ENCODE results near the gene TGDS.
A peak's percentile ranks its signal among the peaks of the same experiment; 100 is the strongest.

TGDS gene

DNA sequence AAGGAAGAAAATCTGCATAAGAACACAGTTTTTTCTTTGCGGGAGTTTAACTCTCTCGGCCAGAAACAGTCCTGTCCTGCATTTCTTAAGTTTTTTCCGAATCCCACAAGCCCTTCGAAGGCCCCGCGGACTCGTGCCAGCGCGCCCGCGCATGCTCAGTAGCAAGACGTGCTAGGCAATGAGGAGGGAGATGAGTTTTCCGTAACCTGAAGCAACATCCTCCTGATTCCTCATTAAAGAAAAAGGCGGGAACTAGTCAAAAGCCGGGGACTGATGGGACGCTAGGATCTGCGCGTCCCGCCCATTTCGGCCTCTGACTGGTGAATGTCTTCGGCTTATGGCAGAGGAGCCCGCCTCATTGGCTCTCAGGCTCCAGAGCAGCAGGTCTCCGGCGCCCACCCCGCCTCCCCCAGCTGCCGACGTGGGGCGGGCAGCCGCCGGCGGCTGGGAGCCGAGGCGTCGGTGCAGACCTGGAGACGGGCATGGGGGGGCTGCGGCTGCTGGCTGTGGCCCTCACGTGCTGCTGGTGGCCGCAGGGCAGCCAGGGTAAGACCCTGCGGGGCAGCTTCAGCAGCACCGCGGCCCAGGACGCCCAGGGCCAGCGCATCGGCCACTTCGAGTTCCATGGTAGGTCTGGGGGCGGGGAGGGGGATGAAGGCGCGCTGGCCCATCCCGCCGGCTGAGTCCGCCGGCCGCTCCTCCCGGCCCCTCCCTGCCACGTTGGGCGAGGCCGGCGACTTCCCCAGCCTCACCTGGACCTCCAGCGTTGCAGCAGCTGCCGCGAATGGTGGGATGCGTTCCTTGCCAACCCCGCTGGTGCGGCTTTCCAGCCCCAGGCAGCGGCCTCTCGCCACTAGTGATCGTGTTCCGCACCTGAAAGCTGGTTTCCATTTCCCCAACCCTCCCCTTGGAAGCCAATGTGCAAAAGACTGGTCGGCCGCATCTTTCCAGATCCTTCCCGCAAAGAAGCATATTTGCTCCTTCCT, 5.8 kb upstream of the TGDS start, which contains the start of gene GPR180:
GPR180 (plus strand) TSS at position 412 of the 986 bp plus-strand sequence; CDS start at position 483, 71 bp downstream.
- TF ChIP-seq, protein P1, sequence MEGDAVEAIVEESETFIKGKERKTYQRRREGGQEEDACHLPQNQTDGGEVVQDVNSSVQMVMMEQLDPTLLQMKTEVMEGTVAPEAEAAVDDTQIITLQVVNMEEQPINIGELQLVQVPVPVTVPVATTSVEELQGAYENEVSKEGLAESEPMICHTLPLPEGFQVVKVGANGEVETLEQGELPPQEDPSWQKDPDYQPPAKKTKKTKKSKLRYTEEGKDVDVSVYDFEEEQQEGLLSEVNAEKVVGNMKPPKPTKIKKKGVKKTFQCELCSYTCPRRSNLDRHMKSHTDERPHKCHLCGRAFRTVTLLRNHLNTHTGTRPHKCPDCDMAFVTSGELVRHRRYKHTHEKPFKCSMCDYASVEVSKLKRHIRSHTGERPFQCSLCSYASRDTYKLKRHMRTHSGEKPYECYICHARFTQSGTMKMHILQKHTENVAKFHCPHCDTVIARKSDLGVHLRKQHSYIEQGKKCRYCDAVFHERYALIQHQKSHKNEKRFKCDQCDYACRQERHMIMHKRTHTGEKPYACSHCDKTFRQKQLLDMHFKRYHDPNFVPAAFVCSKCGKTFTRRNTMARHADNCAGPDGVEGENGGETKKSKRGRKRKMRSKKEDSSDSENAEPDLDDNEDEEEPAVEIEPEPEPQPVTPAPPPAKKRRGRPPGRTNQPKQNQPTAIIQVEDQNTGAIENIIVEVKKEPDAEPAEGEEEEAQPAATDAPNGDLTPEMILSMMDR (IDR thresholded peaks at IDR 0.05): no peak
- Histone ChIP-seq H3K4me1 (peaks cover 3% of the 10 kb centered on the region), H3K36me3 (ENCODE audit: control insufficient read depth, insufficient read depth, low read length) (no peaks in the 10 kb centered on the region), H3K4me3 (ENCODE audit: low read depth, low read length) (peak within 1 kb of the TSS; percentile 70), H3K4me2 (ENCODE audit: low read length) (peak within 1 kb of the TSS; percentile 64), H3K79me2 (peaks cover 2% of the 10 kb centered on the region), H3K27me3 (ENCODE audit: control insufficient read depth, insufficient read depth, low read length) (no peaks in the 10 kb centered on the region), H3K9ac (no peak within 1 kb of the TSS), H2AFZ (peak within 1 kb of the TSS; percentile 81), H3K27ac (peak within 1 kb of the TSS; percentile 54), H3K9me3 (ENCODE audit: control insufficient read depth, low read length) (no peaks in the 10 kb centered on the region)

DNA sequence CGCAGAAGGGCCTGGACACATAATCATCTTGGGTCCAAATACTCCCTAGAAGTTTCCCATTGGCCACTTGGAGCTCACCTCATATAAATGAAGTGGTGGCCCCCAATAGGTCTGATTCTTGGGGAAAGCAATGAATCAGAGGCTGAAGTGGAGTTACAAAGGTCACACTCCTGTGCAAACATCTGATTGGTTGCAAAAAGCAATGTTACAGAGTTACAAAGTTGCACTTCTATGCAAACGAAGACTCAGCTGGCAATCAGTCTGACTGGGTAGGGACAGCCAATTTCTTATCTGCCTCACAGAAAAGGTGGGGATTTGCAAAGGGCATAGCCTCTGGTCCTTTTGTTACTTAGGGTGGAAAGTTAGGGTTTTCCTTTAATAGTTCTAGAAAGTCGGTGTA, 3.9 kb upstream of the TGDS start:
- H3K4me1 ChIP-seq: peaks cover 4% of the 10 kb centered on the region
- no peaks in the 10 kb centered on the region for H3K9me3 ChIP-seq (ENCODE audit: control insufficient read depth, low read length)
- no peak overlapping the region for H3K9ac ChIP-seq
- H2AFZ ChIP-seq: no peak overlapping the region
- H3K4me3 ChIP-seq (ENCODE audit: low read depth, low read length): no peak overlapping the region
- TF ChIP-seq, protein P1 (IDR thresholded peaks at IDR 0.05): no peak
- no peaks in the 10 kb centered on the region for H3K36me3 ChIP-seq (ENCODE audit: control insufficient read depth, insufficient read depth, low read length)
- no peak overlapping the region for H3K27ac ChIP-seq
- no peak overlapping the region for H3K4me2 ChIP-seq (ENCODE audit: low read length)
- no peaks in the 10 kb centered on the region for H3K27me3 ChIP-seq (ENCODE audit: control insufficient read depth, insufficient read depth, low read length)
- peaks cover 2% of the 10 kb centered on the region for H3K79me2 ChIP-seq

DNA sequence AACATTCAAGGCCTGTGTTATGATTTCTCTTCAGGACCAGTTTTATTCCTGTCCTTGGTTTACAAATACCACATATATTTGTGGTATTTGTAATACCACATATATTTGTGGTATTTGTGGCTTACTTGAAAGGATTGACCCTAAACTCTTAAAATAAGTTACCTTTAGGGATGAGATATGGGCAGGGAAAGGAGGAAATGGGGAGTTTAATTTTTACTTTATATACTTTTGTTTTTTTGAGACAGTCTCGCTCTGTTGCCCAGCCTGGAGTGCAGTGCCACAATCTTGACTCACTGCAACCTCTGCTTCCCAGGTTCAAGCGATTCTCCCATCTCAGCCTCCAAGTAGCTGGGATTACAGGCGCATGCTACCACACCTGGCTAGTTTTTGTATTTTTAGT, 2.3 kb upstream of the TGDS start:
- Histone ChIP-seq H3K4me3 (ENCODE audit: low read depth, low read length) (no peak overlapping the region), H3K27me3 (ENCODE audit: control insufficient read depth, insufficient read depth, low read length) (no peaks in the 10 kb centered on the region), H3K4me1 (peaks cover 6% of the 10 kb centered on the region), H3K9me3 (ENCODE audit: control insufficient read depth, low read length) (no peaks in the 10 kb centered on the region), H3K36me3 (ENCODE audit: control insufficient read depth, insufficient read depth, low read length) (no peaks in the 10 kb centered on the region), H3K4me2 (ENCODE audit: low read length) (no peak overlapping the region), H3K79me2 (peaks cover 2% of the 10 kb centered on the region), H3K27ac (no peak overlapping the region), H2AFZ (no peak overlapping the region), H3K9ac (no peak overlapping the region)
- TF ChIP-seq, protein P1 (IDR thresholded peaks at IDR 0.05): no peak

DNA sequence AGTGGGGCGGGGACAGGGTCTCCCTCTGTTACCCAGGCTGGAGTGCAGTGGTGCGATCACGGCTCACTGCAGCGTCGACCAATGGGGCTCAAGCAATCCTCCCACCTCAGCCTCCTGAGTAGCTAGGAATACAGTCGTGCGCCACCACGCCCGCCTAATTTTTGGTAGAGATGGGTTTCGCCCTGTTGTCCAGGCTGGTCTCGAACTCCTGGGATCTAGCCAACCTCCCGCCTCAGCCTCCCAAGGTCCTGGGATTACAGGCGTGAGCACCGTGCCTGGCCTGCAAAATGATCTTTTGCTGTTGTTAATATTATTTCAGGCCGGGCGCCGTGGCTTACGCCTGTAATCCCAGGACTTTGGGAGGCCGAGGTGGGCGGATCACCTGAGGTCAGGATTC, 621 bp upstream of the TGDS start:
- Histone ChIP-seq H3K9me3 (ENCODE audit: control insufficient read depth, low read length) (no peaks in the 10 kb centered on the region), H3K4me2 (ENCODE audit: low read length) (peak overlapping the region; percentile 94), H3K4me1 (peaks cover 3% of the 10 kb centered on the region), H3K79me2 (no peaks in the 10 kb centered on the region), H3K4me3 (ENCODE audit: low read depth, low read length) (peak overlapping the region; percentile 98), H3K36me3 (ENCODE audit: control insufficient read depth, insufficient read depth, low read length) (no peaks in the 10 kb centered on the region), H3K27ac (no peak overlapping the region), H2AFZ (peak overlapping the region; percentile 86), H3K9ac (no peak overlapping the region), H3K27me3 (ENCODE audit: control insufficient read depth, insufficient read depth, low read length) (no peaks in the 10 kb centered on the region)
- TF ChIP-seq, protein P1 (IDR thresholded peaks at IDR 0.05): no peak

Measured in parathyroid adenoma (tissue), 2 donors.